ENCODE results near the gene JUP.

JUP gene

GRCh38 chr17:41813699-41814124 lies 27.2 kb upstream of the JUP start:
- ATAC-seq (no peak), DNase-seq (no peak)
- Mint-ChIP-seq H3K4me3 (no peak overlapping the region), H3K36me3 (ENCODE audit: low read depth) (no peaks in the 10 kb centered on the region), H3K4me1 (peaks cover 17% of the 10 kb centered on the region), H3K27ac (no peak overlapping the region), H3K9me3 (no peaks in the 10 kb centered on the region), H3K27me3 (peaks cover 9% of the 10 kb centered on the region)

- peaks cover 9% of the 10 kb centered on the region for H3K27me3 Mint-ChIP-seq
- DNase-seq (no peak), ATAC-seq (no peak)
- no peak overlapping the region for H3K4me3 Mint-ChIP-seq
- no peaks in the 10 kb centered on the region for H3K9me3 Mint-ChIP-seq
- peak overlapping the region; percentile 19 for H3K27ac Mint-ChIP-seq
- no peaks in the 10 kb centered on the region for H3K36me3 Mint-ChIP-seq (ENCODE audit: low read depth)
- H3K4me1 Mint-ChIP-seq = peaks cover 17% of the 10 kb centered on the region
Observed at GRCh38 chr17:41813152-41813680, 26.7 kb upstream of the JUP start.

GRCh38 chr17:41812381-41813151 lies 26.1 kb upstream of the JUP start, which contains the start of gene FKBP10:
Gene FKBP10, plus strand, starts transcription at chr17:41813004. Its CDS starts 31 bp downstream, at chr17:41813035.
- Mint-ChIP-seq H3K36me3 (ENCODE audit: low read depth) (no peaks in the 10 kb centered on the region), H3K4me1 (peaks cover 17% of the 10 kb centered on the region), H3K27ac (peak within 1 kb of the TSS; percentile 65), H3K4me3 (peak within 1 kb of the TSS; percentile 79), H3K9me3 (no peaks in the 10 kb centered on the region), H3K27me3 (peaks cover 9% of the 10 kb centered on the region)
- DNase-seq = peak; percentile 22
- no peak for ATAC-seq

- Mint-ChIP-seq H3K4me3 (peak within 1 kb of the TSS; percentile 79), H3K9me3 (no peaks in the 10 kb centered on the region), H3K27me3 (peaks cover 9% of the 10 kb centered on the region), H3K36me3 (ENCODE audit: low read depth) (no peaks in the 10 kb centered on the region), H3K27ac (peak within 1 kb of the TSS; percentile 65), H3K4me1 (peaks cover 17% of the 10 kb centered on the region)
- peak; percentile 84 for ATAC-seq
- peak; percentile 72 for DNase-seq
Observed at GRCh38 chr17:41811549-41812380, 25.3 kb upstream of the JUP start, which contains the start of gene P3H4. Gene P3H4, minus strand, starts transcription at chr17:41811949. Its CDS starts 34 bp downstream, at chr17:41811915.

GRCh38 chr17:41810659-41811548 lies 24.4 kb upstream of the JUP start:
- no peak for DNase-seq
- no peaks in the 10 kb centered on the region for H3K9me3 Mint-ChIP-seq
- H3K4me3 Mint-ChIP-seq = peak overlapping the region; percentile 55
- peaks cover 17% of the 10 kb centered on the region for H3K4me1 Mint-ChIP-seq
- peak; percentile 1 for ATAC-seq
- H3K27ac Mint-ChIP-seq = no peak overlapping the region
- H3K36me3 Mint-ChIP-seq (ENCODE audit: low read depth) = no peaks in the 10 kb centered on the region
- H3K27me3 Mint-ChIP-seq = peaks cover 9% of the 10 kb centered on the region

GRCh38 chr17:41806685-41807445 lies 20.4 kb upstream of the JUP start:
- peaks cover 11% of the 10 kb centered on the region for H3K4me1 Mint-ChIP-seq

GRCh38 chr17:41803049-41804020 lies 16.8 kb upstream of the JUP start:
- Mint-ChIP-seq H3K27me3 (no peaks in the 10 kb centered on the region), H3K27ac (no peak overlapping the region), H3K4me1 (peaks cover 6% of the 10 kb centered on the region), H3K36me3 (ENCODE audit: low read depth) (no peaks in the 10 kb centered on the region), H3K4me3 (no peak overlapping the region), H3K9me3 (no peaks in the 10 kb centered on the region)
- ATAC-seq (no peak), DNase-seq (no peak)

More at GRCh38 chr17:41806685-41807445, 20.4 kb upstream of the JUP start:
- Mint-ChIP-seq H3K27ac (no peak overlapping the region), H3K27me3 (peaks cover 2% of the 10 kb centered on the region), H3K36me3 (ENCODE audit: low read depth) (no peaks in the 10 kb centered on the region), H3K4me3 (no peak overlapping the region), H3K9me3 (no peaks in the 10 kb centered on the region)
- DNase-seq (no peak), ATAC-seq (no peak)

GRCh38 chr17:41801374-41802271 lies 15.1 kb upstream of the JUP start:
- Mint-ChIP-seq H3K9me3 (no peaks in the 10 kb centered on the region), H3K4me1 (peaks cover 6% of the 10 kb centered on the region), H3K27me3 (no peaks in the 10 kb centered on the region), H3K36me3 (ENCODE audit: low read depth) (no peaks in the 10 kb centered on the region), H3K4me3 (no peak overlapping the region), H3K27ac (peak overlapping the region; percentile 36)
- ATAC-seq = peak; percentile 74
- peak; percentile 84 for DNase-seq

- no peaks in the 10 kb centered on the region for H3K36me3 Mint-ChIP-seq (ENCODE audit: low read depth)
- DNase-seq (no peak), ATAC-seq (no peak)
- H3K27me3 Mint-ChIP-seq = no peaks in the 10 kb centered on the region
- H3K9me3 Mint-ChIP-seq = no peaks in the 10 kb centered on the region
- H3K4me3 Mint-ChIP-seq = no peak overlapping the region
- H3K4me1 Mint-ChIP-seq = peaks cover 6% of the 10 kb centered on the region
- no peak overlapping the region for H3K27ac Mint-ChIP-seq
Observed at GRCh38 chr17:41800601-41801373, 14.3 kb upstream of the JUP start.

- no peaks in the 10 kb centered on the region for H3K27me3 Mint-ChIP-seq
- no peaks in the 10 kb centered on the region for H3K9me3 Mint-ChIP-seq
- H3K4me1 Mint-ChIP-seq = peaks cover 6% of the 10 kb centered on the region
- ATAC-seq = no peak
- no peak overlapping the region for H3K27ac Mint-ChIP-seq
- no peak overlapping the region for H3K4me3 Mint-ChIP-seq
- H3K36me3 Mint-ChIP-seq (ENCODE audit: low read depth) = no peaks in the 10 kb centered on the region
- no peak for DNase-seq
Observed at GRCh38 chr17:41799366-41799765, 12.9 kb upstream of the JUP start.

GRCh38 chr17:41797377-41797776 lies 10.9 kb upstream of the JUP start:
- no peaks in the 10 kb centered on the region for H3K9me3 Mint-ChIP-seq
- ATAC-seq (no peak), DNase-seq (no peak)
- no peaks in the 10 kb centered on the region for H3K27me3 Mint-ChIP-seq
- H3K4me1 Mint-ChIP-seq = peaks cover 6% of the 10 kb centered on the region
- no peak overlapping the region for H3K4me3 Mint-ChIP-seq
- no peak overlapping the region for H3K27ac Mint-ChIP-seq
- H3K36me3 Mint-ChIP-seq (ENCODE audit: low read depth) = no peaks in the 10 kb centered on the region

All from activated naive CD8-positive, alpha-beta T cell treated with anti-CD3 and anti-CD28 coated beads, Interleukin-2, amount 50 U/mL, for 24 hours (primary cell).